Breast epithelium (tissue), 4 donors: ENCODE data around the gene KCNJ10. TPM values are rescaled to one million over a fixed set of nuclear protein-coding genes. Genes with fewer than 3 reads are reported as not detected.

ENCODE experiments used
- DNase-seq, 2 donors: peaks; one replicate each; pipeline ENCODE4 v3.0.0-alpha.2; 2019; ENCODE audit warnings: low spot score in 2 of 2
- H3K27ac ChIP-seq, 2 donors: fragments of 200-600 bp; sonication (generic) in 1 of 2; one replicate each; pipeline ENCODE4 v1.5.1; 2016 to 2019; ENCODE audit warnings: mild to moderate bottlenecking in 1 of 2
- H3K27me3 ChIP-seq, 2 donors: fragments of 200-600 bp; sonication (generic) in 1 of 2; one replicate each; pipeline versions ENCODE4 v1.5.1 to v1.6.0; 2017 to 2019; ENCODE audit warnings: control low read depth in 1 of 2, mild to moderate bottlenecking in 1 of 2
- H3K36me3 ChIP-seq: fragments of 200-600 bp; one replicate; pipeline ENCODE4 v1.5.1; 2019
- H3K4me1 ChIP-seq, 2 donors: fragments of 200-600 bp; sonication (generic); one replicate each; pipeline ENCODE4 v1.5.1; 2016 to 2019; ENCODE audit warnings: control low read depth in 1 of 2
- H3K4me3 ChIP-seq, 3 donors: fragments of 200-600 bp; sonication (generic); 1 replicate in 2 of 3; 2 replicates in 1 of 3; pipeline ENCODE4 v1.5.1; 2016 to 2019; ENCODE audit warnings: mild to moderate bottlenecking in 3 of 3, moderate library complexity in 2 of 3
- H3K9me3 ChIP-seq, 2 donors: fragments of 200-600 bp; sonication (generic) in 1 of 2; one replicate each; pipeline ENCODE4 v1.5.1; 2016 to 2019; ENCODE audit warnings: control low read depth in 1 of 2
- POLR2A ChIP-seq: fragments of 450-650 bp; IDR thresholded peaks from one replicate; pipeline ENCODE4 v1.6.1; 2016; ENCODE audit warnings: antibody characterized with exemption, mild to moderate bottlenecking, moderate library complexity
- POLR2AphosphoS5 ChIP-seq, 3 donors: sonication (generic); formaldehyde crosslinking; IDR thresholded peaks; one replicate each; pipeline ENCODE4 v1.6.1; 2017; ENCODE audit warnings: antibody characterized with exemption in 3 of 3
- intact Hi-C: fragments of 100-400 bp; cut with DNase I; formaldehyde crosslinking; loops from one replicate; pipeline ENCODE4 v1.15.1; 2023; ENCODE audit warnings: low total_unique reads
- total RNA-seq, 3 donors: library from RNA; depleted of rRNA; stranded (reverse); fragments of >200 nt; gene quantifications; one replicate each; pipeline ENCODE4 v1.1.0, GENCODE V29; 2016
- TF ChIP-seq, protein P1 (sequence below), 3 donors: fragments of 450-650 bp; IDR thresholded peaks; one replicate each; pipeline ENCODE4 v1.5.1; 2016 to 2017; ENCODE audit warnings: antibody characterized with exemption in 3 of 3, mild to moderate bottlenecking in 3 of 3, moderate library complexity in 3 of 3

The KCNJ10 gene
- total RNA-seq, 3 donors from 2014 or later: 0.15 TPM; not detected in 2

DNA sequence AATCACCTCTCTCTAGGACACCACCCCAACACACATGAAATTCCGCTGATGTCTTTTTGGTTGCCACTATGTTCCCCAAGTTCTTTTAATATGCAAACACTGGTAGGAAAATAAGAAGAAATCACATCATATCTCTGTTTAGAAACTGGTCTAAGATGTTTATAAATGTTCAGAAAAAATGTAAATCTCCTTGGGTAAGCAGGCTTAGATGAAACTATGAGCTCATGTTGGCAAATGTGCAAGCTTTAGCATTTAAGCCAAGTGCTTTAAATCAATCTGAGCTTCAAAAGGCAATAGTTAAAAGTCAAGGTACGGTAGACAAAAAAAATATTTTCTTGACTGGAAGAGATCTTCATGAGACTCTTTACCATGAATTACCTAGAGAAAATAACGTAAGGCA is 90.7 kb downstream of the KCNJ10 start:
- DNase-seq: no peak
- no peaks in the 10 kb centered on the region for H3K27me3 ChIP-seq
- TF ChIP-seq POLR2A: no peak
- TF ChIP-seq, protein P1, sequence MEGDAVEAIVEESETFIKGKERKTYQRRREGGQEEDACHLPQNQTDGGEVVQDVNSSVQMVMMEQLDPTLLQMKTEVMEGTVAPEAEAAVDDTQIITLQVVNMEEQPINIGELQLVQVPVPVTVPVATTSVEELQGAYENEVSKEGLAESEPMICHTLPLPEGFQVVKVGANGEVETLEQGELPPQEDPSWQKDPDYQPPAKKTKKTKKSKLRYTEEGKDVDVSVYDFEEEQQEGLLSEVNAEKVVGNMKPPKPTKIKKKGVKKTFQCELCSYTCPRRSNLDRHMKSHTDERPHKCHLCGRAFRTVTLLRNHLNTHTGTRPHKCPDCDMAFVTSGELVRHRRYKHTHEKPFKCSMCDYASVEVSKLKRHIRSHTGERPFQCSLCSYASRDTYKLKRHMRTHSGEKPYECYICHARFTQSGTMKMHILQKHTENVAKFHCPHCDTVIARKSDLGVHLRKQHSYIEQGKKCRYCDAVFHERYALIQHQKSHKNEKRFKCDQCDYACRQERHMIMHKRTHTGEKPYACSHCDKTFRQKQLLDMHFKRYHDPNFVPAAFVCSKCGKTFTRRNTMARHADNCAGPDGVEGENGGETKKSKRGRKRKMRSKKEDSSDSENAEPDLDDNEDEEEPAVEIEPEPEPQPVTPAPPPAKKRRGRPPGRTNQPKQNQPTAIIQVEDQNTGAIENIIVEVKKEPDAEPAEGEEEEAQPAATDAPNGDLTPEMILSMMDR (IDR thresholded peaks at IDR 0.05): no peak
- no peak for TF ChIP-seq POLR2AphosphoS5 (IDR thresholded peaks at IDR 0.05)
- H3K27ac ChIP-seq: no peak overlapping the region
- intact Hi-C loops: no loop called here
- no peaks in the 10 kb centered on the region for H3K9me3 ChIP-seq
- H3K36me3 ChIP-seq: no peaks in the 10 kb centered on the region
- H3K4me3 ChIP-seq: no peak overlapping the region
- no peaks in the 10 kb centered on the region for H3K4me1 ChIP-seq

DNA sequence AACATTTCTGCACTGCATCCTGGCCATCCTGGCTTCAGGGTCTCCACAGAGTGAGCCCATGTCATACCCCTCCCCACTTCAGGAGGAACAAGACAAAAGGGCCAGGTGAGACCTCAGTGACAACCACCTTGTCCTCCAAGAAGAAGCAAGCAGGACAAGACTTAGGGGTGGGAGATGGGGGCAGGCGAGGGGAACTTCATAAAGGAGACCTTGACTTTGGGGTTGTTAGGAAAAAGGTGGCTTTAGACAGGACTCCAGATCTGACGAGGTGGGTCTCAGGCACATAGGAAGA is 91.9 kb downstream of the KCNJ10 start:
- Histone ChIP-seq H3K4me1 (no peaks in the 10 kb centered on the region), H3K9me3 (no peaks in the 10 kb centered on the region), H3K36me3 (no peaks in the 10 kb centered on the region), H3K27me3 (no peaks in the 10 kb centered on the region), H3K27ac (no peak overlapping the region), H3K4me3 (no peak overlapping the region)
- no peak for TF ChIP-seq POLR2A
- TF ChIP-seq, protein P1 (IDR thresholded peaks at IDR 0.05): no peak
- TF ChIP-seq POLR2AphosphoS5 (IDR thresholded peaks at IDR 0.05): no peak
- intact Hi-C loops: no loop called here
- DNase-seq: no peak

DNA sequence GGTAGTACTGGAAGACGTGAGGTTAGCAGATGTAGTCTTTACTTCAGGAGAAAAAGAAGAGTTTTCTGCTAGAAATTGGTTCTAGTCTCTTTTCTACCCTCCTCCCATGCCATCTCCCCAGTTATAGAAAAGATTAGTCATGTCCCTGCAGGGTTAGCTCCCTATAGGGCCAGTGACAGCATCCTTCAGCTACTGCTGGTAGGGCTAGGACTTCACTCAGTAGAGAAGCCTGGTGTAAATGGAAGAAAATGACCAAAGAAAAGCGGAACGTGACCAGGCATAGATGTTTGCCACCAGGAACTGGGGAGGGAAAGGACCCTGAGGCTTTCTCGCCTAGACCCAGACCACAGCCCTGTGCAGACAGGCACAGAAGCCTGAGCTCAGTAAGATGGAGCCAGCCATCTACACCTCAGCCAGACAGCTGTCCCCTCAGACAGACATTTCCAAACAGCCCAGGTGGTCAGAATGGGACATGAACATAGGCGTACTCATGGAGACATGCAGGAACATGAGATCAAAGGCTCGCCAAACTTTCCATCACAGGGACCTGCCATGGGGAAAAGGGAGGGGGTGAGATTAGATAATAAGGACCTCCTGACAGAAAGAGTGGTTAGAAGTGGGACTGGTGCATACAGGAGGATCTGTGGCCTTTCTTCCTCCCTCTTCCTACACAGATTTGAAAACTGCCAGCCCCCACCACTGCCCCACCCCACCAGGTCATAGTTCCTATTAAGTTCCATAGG is 92.4 kb downstream of the KCNJ10 start:
- TF ChIP-seq POLR2AphosphoS5 (IDR thresholded peaks at IDR 0.05) (no peak), POLR2A (no peak)
- TF ChIP-seq, protein P1 (IDR thresholded peaks at IDR 0.05): no peak
- H3K36me3 ChIP-seq: no peaks in the 10 kb centered on the region
- H3K4me1 ChIP-seq: no peaks in the 10 kb centered on the region
- DNase-seq: no peak
- intact Hi-C loops: no loop called here
- no peaks in the 10 kb centered on the region for H3K9me3 ChIP-seq
- no peaks in the 10 kb centered on the region for H3K27me3 ChIP-seq
- H3K27ac ChIP-seq: no peak overlapping the region
- no peak overlapping the region for H3K4me3 ChIP-seq

DNA sequence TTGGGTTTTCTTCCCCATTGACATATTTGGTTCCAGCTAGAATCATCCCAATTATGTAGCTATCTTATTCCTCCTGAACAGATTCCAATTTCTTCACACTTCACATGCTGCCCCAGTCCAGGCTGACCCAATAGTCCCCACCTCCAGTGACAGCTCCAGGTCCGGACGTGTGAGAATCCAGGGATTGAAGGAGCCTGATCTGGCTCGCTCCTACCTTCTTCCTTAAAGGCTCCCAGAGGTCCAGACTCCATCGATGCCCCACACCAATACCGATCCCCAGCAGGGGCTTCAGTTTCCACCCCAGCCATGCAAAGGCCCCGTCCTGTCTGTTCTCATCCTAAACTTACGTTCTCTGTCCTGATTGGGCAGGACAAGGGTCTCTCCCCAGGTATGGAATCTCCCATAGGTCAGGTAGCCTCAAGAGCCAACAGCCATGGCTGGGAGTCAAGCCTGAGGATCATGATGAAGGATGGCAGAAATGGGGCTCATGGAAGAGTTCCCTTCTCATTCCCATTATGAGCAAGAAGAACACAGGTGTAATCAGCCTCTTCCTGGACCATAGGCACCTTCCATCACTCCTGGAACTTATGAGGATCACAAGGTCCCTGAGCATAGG is 95.5 kb downstream of the KCNJ10 start:
- no peak for DNase-seq
- Histone ChIP-seq H3K4me1 (no peaks in the 10 kb centered on the region), H3K27me3 (no peaks in the 10 kb centered on the region), H3K27ac (no peak overlapping the region), H3K9me3 (no peaks in the 10 kb centered on the region), H3K4me3 (no peak overlapping the region), H3K36me3 (no peaks in the 10 kb centered on the region)
- intact Hi-C loops: no loop called here
- TF ChIP-seq POLR2AphosphoS5 (IDR thresholded peaks at IDR 0.05) (no peak), POLR2A (no peak)
- TF ChIP-seq, protein P1 (IDR thresholded peaks at IDR 0.05): no peak

DNA sequence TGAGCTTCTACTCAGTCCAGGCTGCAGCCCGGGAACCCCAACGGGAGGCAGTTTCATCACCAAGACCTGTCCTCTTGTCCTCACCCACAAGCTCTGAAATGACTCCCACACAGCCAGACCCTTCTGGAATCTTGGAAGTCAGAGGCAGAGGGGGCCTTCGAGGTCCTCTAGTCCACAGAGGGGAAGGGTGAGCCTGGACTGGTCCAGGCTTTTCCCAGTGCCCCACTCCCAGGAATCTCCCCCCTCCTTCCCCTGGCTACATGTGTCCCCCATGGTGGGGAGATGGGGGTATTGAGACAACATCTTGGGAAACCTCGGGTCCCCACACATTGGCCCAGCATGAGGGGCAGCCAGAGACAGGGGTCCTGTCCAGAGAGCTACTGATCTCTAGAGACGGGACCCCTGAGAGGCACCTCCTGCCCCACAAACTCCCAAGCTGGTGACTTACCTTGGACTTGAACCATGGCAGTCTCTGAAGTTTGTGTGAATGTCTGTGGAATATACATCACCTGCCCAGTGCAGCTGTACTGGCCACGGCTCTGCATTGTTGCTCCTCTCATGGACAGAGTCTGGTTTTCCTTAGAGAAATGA is 96.5 kb downstream of the KCNJ10 start:
- DNase-seq: no peak
- TF ChIP-seq POLR2A: no peak
- TF ChIP-seq POLR2AphosphoS5 (IDR thresholded peaks at IDR 0.05): no peak
- TF ChIP-seq, protein P1 (IDR thresholded peaks at IDR 0.05): no peak
- Histone ChIP-seq H3K36me3 (no peaks in the 10 kb centered on the region), H3K4me3 (no peak overlapping the region), H3K27me3 (no peaks in the 10 kb centered on the region), H3K27ac (no peak overlapping the region), H3K4me1 (no peaks in the 10 kb centered on the region), H3K9me3 (no peaks in the 10 kb centered on the region)
- intact Hi-C loops: no loop called here
